ENCODE measurements around the gene SCAMP3. TPM values are rescaled to one million over a fixed set of nuclear protein-coding genes. Genes with fewer than 3 reads are reported as not detected.

The SCAMP3 gene
- total and polyA plus RNA-seq, 10 of the 15 experiments (the other 5 are each of a cell fraction or from before 2014, with no cell fraction given), result 17.2 to 133 (median 87.3) TPM

GRCh38 chr1:155278689-155279160, 16.6 kb upstream of the SCAMP3 start:
- BruUV-seq (replicated peaks), result no TSS peak
- Histone ChIP-seq H3K79me2 (ENCODE audit: control insufficient read depth, insufficient read depth, low read length) (peaks cover under 1% of the 10 kb centered on the region), H3K27me3 (replicated peaks in 1 of 2; ENCODE audit: control insufficient read depth in 2 of 2, insufficient read depth in 2 of 2, low read length in 1 of 2) (no peaks in the 10 kb centered on the region), H3K9me3 (replicated peaks; ENCODE audit: control insufficient read depth, insufficient read depth, low read length) (no peaks in the 10 kb centered on the region), H3K4me3 (no peak overlapping the region; the same call in 1 of the 2 replicates), H2AFZ (ENCODE audit: control insufficient read depth, low read depth, low read length) (no peak overlapping the region), H3K9ac (ENCODE audit: control insufficient read depth, insufficient read depth, low read length) (no peak overlapping the region), H3K4me1 (ENCODE audit: control insufficient read depth, insufficient read depth, low read length) (peaks cover 12% of the 10 kb centered on the region), H4K20me1 (ENCODE audit: control insufficient read depth, insufficient read depth) (no peaks in the 10 kb centered on the region), H3K27ac (ENCODE audit: control insufficient read depth, insufficient read depth) (no peak overlapping the region), H3K4me2 (ENCODE audit: control insufficient read depth, insufficient read depth) (peak overlapping the region; percentile 99), H3K36me3 (ENCODE audit: control insufficient read depth in 2 of 2, insufficient read depth in 2 of 2, low read length in 1 of 2) (no peaks in the 10 kb centered on the region)
- 22% methylated on average over 10 of the region's 10 CpGs for WGBS (ENCODE audit: insufficient coverage, insufficient replicate concordance, low lambda C conversion rate, missing lambda C conversion rate)
- ChIA-PET CTCF (interaction anchor here (0.6 to 1.8 kb wide), 10 partner anchors 9 to 62 kb away, joined by 3 to 10 read pairs (median 4); partner anchors contain the start of genes FDPS and RUSC1), RAD21 (ENCODE audit: unreplicated experiment) (interaction anchor here (2.2 kb wide), 1 partner anchor 44 kb away, joined by 13 read pairs; no protein-coding TSS in a partner anchor), SMC1A (ENCODE audit: uncharacterized antibody, unreplicated experiment) (interaction anchor here (0.7 to 1.5 kb wide), 7 partner anchors 19 to 45 kb away, joined by 3 to 10 read pairs (median 3); partner anchors contain the start of gene RUSC1), POLR2A (interaction anchor here (0.6 to 1.6 kb wide), 4 partner anchors 19 to 814 kb away, joined by 3 to 4 read pairs (median 4); no protein-coding TSS in a partner anchor)
- TF ChIP-seq SMARCA5 (IDR thresholded peaks at IDR 0.05), result no peak
- no peak for TF ChIP-seq TAF1 (IDR thresholded peaks at IDR 0.05; ENCODE audit: borderline replicate concordance, low read depth, low read length)
- no peak for TF ChIP-seq POLR2A (IDR thresholded peaks at IDR 0.05; ENCODE audit: low read depth, low read length)
- TF ChIP-seq PAX5 (IDR thresholded peaks at IDR 0.05; ENCODE audit: borderline replicate concordance, low read depth, low read length), result no peak
- intact Hi-C loops (cut with micrococcal nuclease; ENCODE audit: unreplicated experiment) (loop anchor here (1.0 kb wide), 1 partner anchor 30 kb away; the partner anchor contains the start of gene FDPS), in situ Hi-C loops (cut with MboI) (no loop called here)
- FAIRE-seq, result no peak
- DNase-seq (ENCODE audit: low read depth, low spot score), result no peak
- no peak for ATAC-seq

GRCh38 chr1:155277902-155278688, 15.9 kb upstream of the SCAMP3 start:
- 5% methylated on average over 28 of the region's 29 CpGs for WGBS (ENCODE audit: insufficient coverage, insufficient replicate concordance, low lambda C conversion rate, missing lambda C conversion rate)
- peak overlapping the region; percentile 82 for H3K4me3 ChIP-seq
- in situ Hi-C loops (cut with MboI), result no loop called here
- peak; percentile 55; the same call in 1 of the 2 replicates for TF ChIP-seq PKNOX1 (IDR thresholded peaks at IDR 0.05)
- no peak for TF ChIP-seq ZBED1 (IDR thresholded peaks at IDR 0.05; ENCODE audit: borderline replicate concordance)
- no peak for TF ChIP-seq BMI1 (IDR thresholded peaks at IDR 0.05; ENCODE audit: borderline replicate concordance)
- TF ChIP-seq EGR1 (IDR thresholded peaks at IDR 0.05; ENCODE audit: borderline replicate concordance in 1 of 2, low read depth in 2 of 2, low read length in 2 of 2), result peak; percentile 46 to 100
- TF ChIP-seq SUZ12 (IDR thresholded peaks at IDR 0.05; ENCODE audit: unreplicated experiment), result no peak
- TF ChIP-seq ZSCAN29 (IDR thresholded peaks at IDR 0.05), result no peak
- TF ChIP-seq E4F1 (IDR thresholded peaks at IDR 0.05; ENCODE audit: borderline replicate concordance, partially characterized antibody), result no peak
- TF ChIP-seq STAT1 (conservative IDR thresholded peaks at IDR 0.05), result no peak

More at GRCh38 chr1:155277902-155278688, 15.9 kb upstream of the SCAMP3 start:
- ChIA-PET RAD21 (ENCODE audit: unreplicated experiment) (interaction anchor here (2.2 kb wide), 1 partner anchor 45 kb away, joined by 13 read pairs; no protein-coding TSS in a partner anchor), SMC1A (ENCODE audit: uncharacterized antibody, unreplicated experiment) (interaction anchor here (0.7 to 1.5 kb wide), 5 partner anchors 19 to 46 kb away, joined by 3 read pairs; partner anchors contain the start of gene RUSC1), POLR2A (interaction anchor here (0.5 to 1.6 kb wide), 5 partner anchors 20 to 814 kb away, joined by 3 to 5 read pairs (median 4); no protein-coding TSS in a partner anchor), CTCF (interaction anchor here (0.6 to 1.8 kb wide), 9 partner anchors 8 to 46 kb away, joined by 3 to 10 read pairs (median 5); partner anchors contain the start of gene RUSC1)
- Histone ChIP-seq H3K79me2 (ENCODE audit: control insufficient read depth, insufficient read depth, low read length) (peaks cover 6% of the 10 kb centered on the region), H3K36me3 (ENCODE audit: control insufficient read depth in 2 of 2, insufficient read depth in 2 of 2, low read length in 1 of 2) (no peaks in the 10 kb centered on the region), H3K4me1 (ENCODE audit: control insufficient read depth, insufficient read depth, low read length) (peaks cover 13% of the 10 kb centered on the region), H3K27me3 (replicated peaks in 1 of 2; ENCODE audit: control insufficient read depth in 2 of 2, insufficient read depth in 2 of 2, low read length in 1 of 2) (no peaks in the 10 kb centered on the region), H3K9ac (ENCODE audit: control insufficient read depth, insufficient read depth, low read length) (peak overlapping the region; percentile 58; the same call in 1 of the 2 replicates), H4K20me1 (ENCODE audit: control insufficient read depth, insufficient read depth) (no peaks in the 10 kb centered on the region), H2AFZ (ENCODE audit: control insufficient read depth, low read depth, low read length) (peak overlapping the region; percentile 81), H3K27ac (ENCODE audit: control insufficient read depth, insufficient read depth) (no peak overlapping the region), H3K4me2 (ENCODE audit: control insufficient read depth, insufficient read depth) (peak overlapping the region; percentile 99), H3K9me3 (replicated peaks; ENCODE audit: control insufficient read depth, insufficient read depth, low read length) (no peaks in the 10 kb centered on the region)
- ATAC-seq (peak; percentile 63), FAIRE-seq (no peak), DNase-seq (ENCODE audit: low read depth, low spot score) (no peak)
- intact Hi-C loops (cut with micrococcal nuclease; ENCODE audit: unreplicated experiment), result loop anchor here (1.0 kb wide), 2 partner anchors 30 to 45 kb away; partner anchors contain the start of gene FDPS
- BruUV-seq (replicated peaks), result no TSS peak

Data from GM12878 (cell line).